Calu3 (cell line): ENCODE results near the gene EIF1B. TPM values are rescaled to one million over a fixed set of nuclear protein-coding genes. Genes with fewer than 3 reads are reported as not detected.

Source experiments
- BruUV-seq: library from RNA; stranded (reverse); fragments of 400-500 nt; replicated peaks from 2 replicates; lab custom pipeline; 2021; lab: Mats Ljungman, UMichigan
- CTCF ChIA-PET: fragments of 300-600 bp; sonication (Branson Sonifier 250); formaldehyde crosslinking; loops from one replicate; lab custom pipeline; 2022; ENCODE audit warnings: antibody characterized with exemption; lab: Charles Lee
- DNase-seq: peaks from one replicate; pipeline ENCODE4 v3.0.0; 2022
- H3K27ac Mint-ChIP-seq: one replicate; pipeline ENCODE4 v1.8.0; 2022; ENCODE audit warnings: mixed read lengths; ENCODE audit not compliant: unreplicated experiment
- H3K27me3 Mint-ChIP-seq: one replicate; pipeline ENCODE4 v1.8.0; 2022; ENCODE audit warnings: mixed read lengths; ENCODE audit not compliant: unreplicated experiment
- H3K36me3 Mint-ChIP-seq: one replicate; pipeline ENCODE4 v1.8.0; 2022; ENCODE audit warnings: mild to moderate bottlenecking, moderate library complexity, mixed read lengths; ENCODE audit not compliant: insufficient read depth, unreplicated experiment
- H3K4me1 Mint-ChIP-seq: one replicate; pipeline ENCODE4 v1.8.0; 2022; ENCODE audit warnings: mild to moderate bottlenecking, low read depth, mixed read lengths; ENCODE audit not compliant: unreplicated experiment
- H3K4me3 Mint-ChIP-seq: one replicate; pipeline ENCODE4 v1.8.0; 2022; ENCODE audit warnings: mild to moderate bottlenecking, low read depth, moderate library complexity, mixed read lengths; ENCODE audit not compliant: unreplicated experiment
- H3K9me3 Mint-ChIP-seq: one replicate; pipeline ENCODE4 v1.8.0; 2022; ENCODE audit warnings: low read depth, mixed read lengths; ENCODE audit not compliant: unreplicated experiment
- CTCF ChIP-seq: fragments of 200-600 bp; IDR thresholded peaks from one replicate; pipeline ENCODE4 v1.8.0; 2022; ENCODE audit warnings: antibody characterized with exemption; ENCODE audit not compliant: unreplicated experiment
- intact Hi-C: fragments of 100-400 bp; cut with micrococcal nuclease; formaldehyde crosslinking; loops from one replicate; pipeline ENCODE4 v1.10.0; 2022; ENCODE audit not compliant: unreplicated experiment
- total RNA-seq: library from RNA; stranded (reverse); gene quantifications from 2 replicates; pipeline ENCODE4 v1.2.3, GENCODE V29; 2022

EIF1B gene
- total RNA-seq, 1 experiment from 2014 or later: 41.3 TPM

DNA sequence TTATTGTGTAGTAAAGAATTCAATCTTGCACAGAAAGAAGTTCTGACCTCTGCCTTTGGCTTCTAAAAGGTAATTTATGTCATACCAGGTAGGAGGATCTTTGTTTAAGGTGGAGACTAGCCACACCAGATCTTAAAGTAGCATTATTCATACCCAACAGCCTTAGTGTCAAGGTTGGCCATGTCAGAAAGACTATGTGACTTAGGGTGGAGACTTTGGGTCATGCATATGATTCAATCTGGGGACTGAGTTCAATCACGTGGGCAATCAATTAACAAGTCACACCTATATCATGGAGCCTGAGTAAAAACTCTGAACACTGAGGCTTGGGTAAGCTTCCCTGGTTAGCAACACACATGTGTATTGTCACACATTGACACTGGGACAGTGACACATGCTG is 48.9 kb downstream of the EIF1B start:
- H3K36me3 Mint-ChIP-seq: no peaks in the 10 kb centered on the region
- CTCF ChIA-PET: no interaction called here
- H3K27ac Mint-ChIP-seq: no peak overlapping the region
- H3K4me3 Mint-ChIP-seq: no peak overlapping the region
- BruUV-seq: no TSS peak
- peaks cover 14% of the 10 kb centered on the region for H3K27me3 Mint-ChIP-seq
- DNase-seq: no peak
- intact Hi-C loops: no loop called here
- no peak for TF ChIP-seq CTCF
- no peaks in the 10 kb centered on the region for H3K4me1 Mint-ChIP-seq
- H3K9me3 Mint-ChIP-seq: no peaks in the 10 kb centered on the region

Other genes starting within 250 kb of the EIF1B start
- 3.0 and 4.0 TPM in 2 replicates for gene ENTPD3, start 77.5 kb downstream of the EIF1B start, total RNA-seq
- gene RPL14, start 147.6 kb downstream of the EIF1B start, total RNA-seq: 1,147 and 1,349 TPM in 2 replicates
- gene ZNF619, start 167.4 kb downstream of the EIF1B start, total RNA-seq: 8.3 and 8.4 TPM in 2 replicates
- gene ZNF620, start 196.3 kb downstream of the EIF1B start, total RNA-seq: 11.3 and 13.6 TPM in 2 replicates
- gene ZNF621, start 215.3 kb downstream of the EIF1B start, total RNA-seq: 21.1 and 22.2 TPM in 2 replicates